Parathyroid adenoma (tissue), 2 donors: ENCODE data around the gene RND3.

Source experiments
- H2AFZ ChIP-seq: fragments of 300-600 bp; sonication (generic); one replicate; pipeline ENCODE4 v1.7.0; 2017; ENCODE audit warnings: antibody characterized with exemption, mild to moderate bottlenecking
- H3K27ac ChIP-seq: fragments of 300-600 bp; sonication (generic); one replicate; pipeline ENCODE4 v1.7.0; 2017
- H3K27me3 ChIP-seq: fragments of 300-600 bp; sonication (generic); one replicate; pipeline ENCODE4 v1.7.0; 2017; ENCODE audit warnings: low read length; ENCODE audit not compliant: control insufficient read depth, insufficient read depth
- H3K36me3 ChIP-seq: fragments of 300-600 bp; sonication (generic); one replicate; pipeline ENCODE4 v1.7.0; 2017; ENCODE audit warnings: low read length; ENCODE audit not compliant: control insufficient read depth, insufficient read depth
- H3K4me1 ChIP-seq: fragments of 300-600 bp; sonication (generic); one replicate; pipeline ENCODE4 v1.7.0; 2017; ENCODE audit warnings: control low read depth
- H3K4me2 ChIP-seq: fragments of 300-600 bp; sonication (generic); one replicate; pipeline ENCODE4 v1.7.0; 2017; ENCODE audit warnings: low read length
- H3K4me3 ChIP-seq: fragments of 300-600 bp; sonication (generic); one replicate; pipeline ENCODE4 v1.7.0; 2017; ENCODE audit warnings: low read depth, low read length
- H3K79me2 ChIP-seq: fragments of 300-600 bp; sonication (generic); one replicate; pipeline ENCODE4 v1.7.0; 2017; ENCODE audit warnings: control low read depth
- H3K9ac ChIP-seq: fragments of 300-600 bp; sonication (generic); one replicate; pipeline ENCODE4 v1.7.0; 2017; ENCODE audit warnings: mild to moderate bottlenecking
- H3K9me3 ChIP-seq: fragments of 300-600 bp; sonication (generic); one replicate; pipeline ENCODE4 v1.7.0; 2017; ENCODE audit warnings: low read length; ENCODE audit not compliant: control insufficient read depth
- TF ChIP-seq, protein P1 (sequence below): fragments of 300-600 bp; sonication (generic); IDR thresholded peaks from one replicate; pipeline ENCODE4 v1.7.0; 2017; ENCODE audit warnings: antibody characterized with exemption, mild to moderate bottlenecking
- donor health status: primary hyperparathyroidism.

RND3 gene

DNA sequence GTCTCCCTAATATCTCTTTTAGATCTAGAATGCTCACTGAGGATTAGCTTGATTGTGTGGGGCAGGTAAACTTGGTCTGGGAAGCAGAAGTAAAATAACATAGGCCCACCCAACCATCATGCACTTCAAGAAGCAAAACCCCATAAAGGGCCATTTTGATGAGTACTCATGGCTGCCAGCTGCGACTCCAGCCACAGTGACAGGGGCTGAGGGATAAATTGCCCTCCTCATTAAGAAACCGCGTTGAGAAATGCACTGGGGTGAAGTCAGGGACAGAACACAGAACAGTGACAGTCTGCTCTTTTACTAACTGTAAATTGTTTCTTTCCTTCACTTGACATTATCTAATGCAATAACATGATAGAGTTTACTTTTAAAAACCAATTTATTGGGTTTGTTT is 60.2 kb downstream of the RND3 start:
- Histone ChIP-seq H3K4me1 (no peaks in the 10 kb centered on the region), H2AFZ (no peak overlapping the region)

DNA sequence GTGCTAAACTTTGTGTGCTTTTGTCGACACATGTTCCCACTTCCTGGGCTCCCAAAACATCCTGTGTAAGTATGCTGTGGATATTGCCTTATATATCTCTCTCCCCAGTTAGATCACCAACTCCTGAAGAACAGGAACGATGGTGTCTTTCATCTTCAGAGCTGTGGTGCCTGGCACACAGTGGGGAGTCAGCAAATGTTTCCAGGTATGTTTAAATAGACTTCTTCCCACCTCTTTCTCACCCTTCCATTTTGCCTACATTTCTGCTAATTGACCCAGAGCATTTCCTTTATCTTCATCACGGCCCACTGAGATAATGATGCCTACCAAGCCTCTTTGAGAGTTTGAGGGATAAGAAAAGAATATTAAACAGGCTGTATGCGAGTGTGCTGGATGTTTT is 60.7 kb downstream of the RND3 start:
- Histone ChIP-seq H3K9me3 (no peaks in the 10 kb centered on the region), H3K27me3 (no peaks in the 10 kb centered on the region), H3K4me1 (no peaks in the 10 kb centered on the region), H3K27ac (no peak overlapping the region), H3K79me2 (no peaks in the 10 kb centered on the region), H3K4me3 (no peak overlapping the region), H3K9ac (no peak overlapping the region), H3K36me3 (no peaks in the 10 kb centered on the region), H3K4me2 (no peak overlapping the region), H2AFZ (no peak overlapping the region)
- TF ChIP-seq, protein P1, sequence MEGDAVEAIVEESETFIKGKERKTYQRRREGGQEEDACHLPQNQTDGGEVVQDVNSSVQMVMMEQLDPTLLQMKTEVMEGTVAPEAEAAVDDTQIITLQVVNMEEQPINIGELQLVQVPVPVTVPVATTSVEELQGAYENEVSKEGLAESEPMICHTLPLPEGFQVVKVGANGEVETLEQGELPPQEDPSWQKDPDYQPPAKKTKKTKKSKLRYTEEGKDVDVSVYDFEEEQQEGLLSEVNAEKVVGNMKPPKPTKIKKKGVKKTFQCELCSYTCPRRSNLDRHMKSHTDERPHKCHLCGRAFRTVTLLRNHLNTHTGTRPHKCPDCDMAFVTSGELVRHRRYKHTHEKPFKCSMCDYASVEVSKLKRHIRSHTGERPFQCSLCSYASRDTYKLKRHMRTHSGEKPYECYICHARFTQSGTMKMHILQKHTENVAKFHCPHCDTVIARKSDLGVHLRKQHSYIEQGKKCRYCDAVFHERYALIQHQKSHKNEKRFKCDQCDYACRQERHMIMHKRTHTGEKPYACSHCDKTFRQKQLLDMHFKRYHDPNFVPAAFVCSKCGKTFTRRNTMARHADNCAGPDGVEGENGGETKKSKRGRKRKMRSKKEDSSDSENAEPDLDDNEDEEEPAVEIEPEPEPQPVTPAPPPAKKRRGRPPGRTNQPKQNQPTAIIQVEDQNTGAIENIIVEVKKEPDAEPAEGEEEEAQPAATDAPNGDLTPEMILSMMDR: no peak

More for the DNA sequence above, 60.2 kb downstream of the RND3 start:
- H3K9me3 ChIP-seq: no peaks in the 10 kb centered on the region
- no peaks in the 10 kb centered on the region for H3K36me3 ChIP-seq
- H3K4me2 ChIP-seq: no peak overlapping the region
- no peaks in the 10 kb centered on the region for H3K79me2 ChIP-seq
- no peaks in the 10 kb centered on the region for H3K27me3 ChIP-seq
- TF ChIP-seq, protein P1: no peak
- no peak overlapping the region for H3K9ac ChIP-seq
- H3K4me3 ChIP-seq: no peak overlapping the region
- no peak overlapping the region for H3K27ac ChIP-seq

DNA sequence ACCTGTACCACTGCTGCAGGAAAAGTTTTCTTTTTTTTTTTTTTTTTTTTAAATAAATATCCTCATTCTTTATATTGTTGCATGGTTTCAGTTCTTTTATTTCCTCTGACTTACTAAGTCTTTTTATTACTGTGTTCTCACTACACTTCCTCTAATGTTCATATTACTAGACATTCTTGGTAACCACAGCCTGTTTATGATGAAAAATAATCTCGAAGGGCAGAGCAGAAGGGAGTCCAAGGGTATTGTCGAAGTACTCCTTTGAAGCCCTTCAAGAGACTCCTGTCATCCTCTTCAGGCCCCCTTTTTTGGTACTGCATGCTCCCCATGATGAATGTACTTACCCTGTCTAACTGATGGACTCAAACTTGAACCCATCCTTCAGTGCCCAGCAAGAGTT is 61.2 kb downstream of the RND3 start:
- TF ChIP-seq, protein P1: no peak
- no peak overlapping the region for H3K27ac ChIP-seq
- H2AFZ ChIP-seq: no peak overlapping the region
- H3K27me3 ChIP-seq: no peaks in the 10 kb centered on the region
- H3K4me3 ChIP-seq: no peak overlapping the region
- no peaks in the 10 kb centered on the region for H3K79me2 ChIP-seq
- H3K4me2 ChIP-seq: no peak overlapping the region
- no peak overlapping the region for H3K9ac ChIP-seq
- H3K9me3 ChIP-seq: no peaks in the 10 kb centered on the region
- H3K4me1 ChIP-seq: no peaks in the 10 kb centered on the region
- H3K36me3 ChIP-seq: no peaks in the 10 kb centered on the region

DNA sequence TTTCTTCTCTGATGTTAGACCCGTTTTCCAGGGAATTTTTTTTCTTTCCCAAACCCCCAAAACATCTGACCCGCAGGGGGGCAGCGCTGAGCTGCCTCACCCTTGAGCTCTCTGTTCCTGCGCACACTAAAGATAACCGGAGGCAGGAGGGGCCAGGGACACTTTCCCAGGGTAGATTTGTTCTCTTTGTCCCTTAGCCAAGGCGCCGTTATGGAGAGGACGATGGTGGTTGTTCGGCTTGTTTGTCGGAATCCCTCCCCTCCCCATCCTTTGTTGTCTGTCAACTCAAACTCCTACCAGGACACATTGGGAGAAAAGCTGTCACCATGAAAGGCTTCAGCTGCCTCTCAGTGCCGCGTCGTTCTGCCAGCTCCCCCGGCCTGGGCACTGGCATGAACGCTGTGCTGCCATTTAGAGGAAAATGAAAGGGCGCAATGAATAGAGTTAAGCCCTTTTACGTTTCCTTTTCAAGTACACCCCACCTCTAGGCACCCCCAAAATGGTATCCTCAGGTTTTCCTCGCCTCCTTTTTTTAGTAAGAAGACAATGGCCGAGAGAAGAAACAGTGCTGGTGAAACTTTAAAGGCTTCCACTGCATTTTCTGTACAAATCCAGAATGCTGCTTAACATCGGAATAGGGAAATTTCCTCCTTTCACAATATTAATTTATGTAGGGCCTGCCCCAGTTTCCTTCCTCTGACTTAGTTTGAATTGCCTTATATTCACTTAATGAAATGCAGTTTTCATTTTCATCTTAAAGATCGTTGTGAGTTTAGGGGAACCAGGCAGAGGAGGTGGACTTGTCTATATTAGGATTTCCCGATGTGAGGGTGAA is 62.1 kb downstream of the RND3 start:
- Histone ChIP-seq H3K36me3 (no peaks in the 10 kb centered on the region), H3K79me2 (no peaks in the 10 kb centered on the region), H3K4me1 (no peaks in the 10 kb centered on the region), H3K9me3 (no peaks in the 10 kb centered on the region), H3K4me2 (no peak overlapping the region), H3K27me3 (no peaks in the 10 kb centered on the region), H3K9ac (no peak overlapping the region), H2AFZ (no peak overlapping the region), H3K4me3 (no peak overlapping the region), H3K27ac (no peak overlapping the region)
- TF ChIP-seq, protein P1: no peak

DNA sequence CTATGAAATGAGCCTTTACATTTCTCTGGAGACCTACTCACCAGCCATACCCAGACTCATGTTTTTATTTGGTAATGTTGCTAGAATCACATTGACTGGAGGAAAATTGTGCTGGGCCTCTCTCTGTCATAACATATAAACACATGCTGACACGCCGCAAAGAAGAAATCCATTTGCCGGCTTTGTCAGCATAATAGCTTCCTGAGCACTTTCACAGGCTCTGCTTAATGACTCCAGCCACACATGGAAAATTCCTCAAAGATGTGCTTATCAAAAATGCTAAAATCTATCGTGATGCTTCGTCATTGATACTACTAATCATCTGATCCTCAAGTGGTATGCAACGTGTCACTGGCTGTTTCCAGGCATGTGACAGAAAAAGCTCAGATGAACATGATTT is 63.1 kb downstream of the RND3 start:
- Histone ChIP-seq H3K4me3 (no peak overlapping the region), H3K27me3 (no peaks in the 10 kb centered on the region), H3K4me2 (no peak overlapping the region), H3K79me2 (no peaks in the 10 kb centered on the region), H3K27ac (no peak overlapping the region), H2AFZ (no peak overlapping the region), H3K9ac (no peak overlapping the region), H3K4me1 (no peaks in the 10 kb centered on the region), H3K9me3 (no peaks in the 10 kb centered on the region), H3K36me3 (no peaks in the 10 kb centered on the region)
- TF ChIP-seq, protein P1: no peak
